ENCODE measurements around the gene AKAP17A. TPM values are rescaled to one million over a fixed set of nuclear protein-coding genes. Genes with fewer than 3 reads are reported as not detected.
A peak's percentile ranks its signal among the peaks of the same experiment; 100 is the strongest.
"Not testable (repeated sequence)": the region's sequence is repeated elsewhere in the genome, so short reads cannot be mapped to it uniquely, and the experiment has no call there.

The AKAP17A gene, protein sequence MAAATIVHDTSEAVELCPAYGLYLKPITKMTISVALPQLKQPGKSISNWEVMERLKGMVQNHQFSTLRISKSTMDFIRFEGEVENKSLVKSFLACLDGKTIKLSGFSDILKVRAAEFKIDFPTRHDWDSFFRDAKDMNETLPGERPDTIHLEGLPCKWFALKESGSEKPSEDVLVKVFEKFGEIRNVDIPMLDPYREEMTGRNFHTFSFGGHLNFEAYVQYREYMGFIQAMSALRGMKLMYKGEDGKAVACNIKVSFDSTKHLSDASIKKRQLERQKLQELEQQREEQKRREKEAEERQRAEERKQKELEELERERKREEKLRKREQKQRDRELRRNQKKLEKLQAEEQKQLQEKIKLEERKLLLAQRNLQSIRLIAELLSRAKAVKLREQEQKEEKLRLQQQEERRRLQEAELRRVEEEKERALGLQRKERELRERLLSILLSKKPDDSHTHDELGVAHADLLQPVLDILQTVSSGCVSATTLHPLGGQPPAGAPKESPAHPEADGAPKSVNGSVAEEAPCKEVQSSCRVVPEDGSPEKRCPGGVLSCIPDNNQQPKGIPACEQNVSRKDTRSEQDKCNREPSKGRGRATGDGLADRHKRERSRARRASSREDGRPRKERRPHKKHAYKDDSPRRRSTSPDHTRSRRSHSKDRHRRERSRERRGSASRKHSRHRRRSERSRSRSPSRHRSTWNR
- total RNA-seq, result 10 to 100 TPM; 23.9 to 39.5 (median 28.0) TPM

DNA sequence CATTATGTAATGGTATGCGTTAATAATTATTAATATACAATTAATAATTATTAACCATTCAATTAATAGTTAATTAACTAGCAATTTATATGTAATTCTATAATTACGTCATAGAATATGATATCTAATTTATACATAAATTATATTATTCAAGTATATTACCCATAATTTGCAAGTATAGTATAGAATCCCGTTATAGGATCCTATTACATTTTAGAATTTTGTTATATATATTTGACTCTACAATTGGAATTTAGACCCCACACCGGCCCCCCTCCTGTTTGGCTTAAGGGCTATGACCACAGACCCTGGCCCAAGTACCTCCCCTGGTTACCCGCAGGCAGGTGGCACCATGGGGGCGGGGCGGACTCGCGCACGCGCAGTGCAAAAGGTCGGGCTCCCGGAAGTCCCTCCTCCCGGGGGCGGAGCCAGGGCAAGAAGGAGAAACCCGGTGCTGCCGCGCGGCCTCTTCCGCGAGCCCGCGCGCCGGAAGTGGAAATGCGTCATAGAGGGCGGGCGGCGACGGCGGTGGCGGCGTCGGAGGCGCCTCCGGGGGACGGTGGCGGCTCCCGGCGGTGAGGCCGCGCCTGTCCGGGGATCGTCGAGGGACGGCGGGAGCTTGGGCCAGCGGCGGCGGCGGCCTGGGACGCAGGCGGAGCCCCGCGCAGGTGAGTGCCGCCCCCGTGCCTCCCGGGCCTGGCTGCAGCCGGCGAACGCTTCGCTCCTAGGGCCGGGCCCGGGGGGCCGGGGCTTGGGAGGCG is at the start of gene AKAP17A:
AKAP17A (plus strand) TSS at position 503 of the 761 bp plus-strand sequence. CDS start 1,859 bp downstream, outside the sequence.
- Histone ChIP-seq H3K27ac (peak within 1 kb of the TSS; percentile 59 to 92), H3K4me3 (peak within 1 kb of the TSS; percentile 45 to 95 (median 60)), H3K4me1 (replicated peaks in 1 of 2) (peaks cover 0 to 7% of the 10 kb centered on the region in 2 donors)
- peak; percentile 84 to 97 (median 93) for ATAC-seq (replicated peaks in 6 of 8)
- WGBS, 10 experiments, result 0 to 60% (median 32%) methylated on average over 1 to 16 of the region's 66 CpGs
- in situ Hi-C loops (cut with MboI; ENCODE audit: low pct_unique_long_range_greater_than_20kb in 2 of 9, low sequenced_read_pairs in 9 of 9, unreplicated experiment in 9 of 9), result loop anchor here in 1 of 9 experiments (25.0 kb wide), 1 partner anchor 129 kb away; the partner anchor contains the start of gene ASMTL

DNA sequence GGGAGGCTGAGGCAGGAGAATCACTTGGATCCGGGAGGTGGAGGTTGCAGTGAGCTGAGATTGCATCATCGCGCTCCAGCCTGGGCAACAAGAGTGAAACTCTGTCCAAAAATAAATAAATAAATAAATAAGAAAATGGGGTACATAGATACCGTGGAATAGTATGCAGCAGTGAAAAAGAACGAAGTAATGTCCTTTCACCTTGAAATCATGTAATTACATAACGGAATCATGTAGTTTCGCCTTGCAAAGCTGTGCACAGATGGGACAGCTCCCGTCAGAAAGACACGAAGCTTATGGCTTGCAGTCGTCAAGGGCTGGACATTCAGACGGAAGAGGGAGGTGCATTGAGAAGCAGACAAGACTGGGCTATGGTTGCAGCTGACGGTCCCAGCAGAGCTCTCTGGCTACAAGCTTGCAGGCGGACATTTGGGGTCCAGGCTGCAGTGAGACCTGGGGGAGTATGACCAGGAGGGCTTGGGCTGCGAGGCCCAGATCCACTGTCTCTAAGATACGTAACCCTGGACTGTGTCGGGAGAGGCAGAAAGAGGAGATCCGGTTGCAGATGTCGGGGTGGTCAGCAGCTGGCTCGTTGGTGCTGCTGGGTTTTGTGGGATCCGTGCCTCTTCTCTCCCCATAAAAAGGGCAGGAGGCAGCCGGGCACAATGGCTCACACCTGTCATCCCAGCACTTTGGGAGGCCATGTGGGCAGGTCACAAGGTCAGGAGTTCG is 48.2 kb upstream of the AKAP17A start:
- WGBS, 10 experiments, result 63 to 100% (median 89%) methylated on average over 1 to 19 of the region's 22 CpGs
- in situ Hi-C loops (cut with MboI; ENCODE audit: low pct_unique_long_range_greater_than_20kb in 2 of 9, low sequenced_read_pairs in 9 of 9, unreplicated experiment in 9 of 9), result no loop called here
- H3K4me1 ChIP-seq (replicated peaks in 1 of 2), result no peaks in the 10 kb centered on the region
- ATAC-seq (replicated peaks in 6 of 8), result no peak
- no peak overlapping the region for H3K4me3 ChIP-seq
- H3K27ac ChIP-seq, result no peak overlapping the region

DNA sequence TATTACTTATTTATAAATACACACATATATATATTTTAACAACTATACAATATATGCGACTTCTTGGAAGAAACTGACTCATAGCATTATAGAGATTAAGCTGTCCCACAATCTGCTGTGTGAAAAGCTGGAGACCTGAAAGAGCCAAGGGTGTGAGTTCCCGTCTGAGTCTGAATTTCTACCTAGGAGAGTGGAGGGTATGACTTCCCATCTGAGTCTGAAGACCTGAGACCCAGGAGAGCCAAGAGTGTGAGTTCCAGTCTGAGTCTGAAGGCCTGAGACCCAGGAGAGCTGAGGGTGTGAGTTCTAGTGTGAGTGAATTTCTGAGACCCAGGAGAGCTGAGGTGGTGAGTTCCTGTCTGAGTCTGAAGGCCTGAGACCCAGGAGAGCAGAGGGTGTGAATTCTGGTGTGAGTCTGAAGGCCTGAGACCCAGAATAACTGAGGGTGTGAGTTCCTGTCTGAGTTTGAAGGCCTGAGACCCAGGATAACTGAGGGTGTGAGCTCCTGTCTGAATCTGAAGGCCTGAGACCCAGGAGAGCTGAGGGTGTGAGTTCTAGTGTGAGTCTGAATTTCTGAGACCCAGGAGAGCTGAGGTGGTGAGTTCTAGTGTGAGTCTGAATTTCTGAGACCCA is 45.5 kb upstream of the AKAP17A start:
- no peaks in the 10 kb centered on the region for H3K4me1 ChIP-seq (replicated peaks in 1 of 2)
- no peak overlapping the region for H3K27ac ChIP-seq
- in situ Hi-C loops (cut with MboI; ENCODE audit: low pct_unique_long_range_greater_than_20kb in 2 of 9, low sequenced_read_pairs in 9 of 9, unreplicated experiment in 9 of 9), result no loop called here
- ATAC-seq (replicated peaks in 6 of 8), result no peak
- H3K4me3 ChIP-seq, result no peak overlapping the region
- 0 to 100% (median 73%) methylated on average over 1 to 2 of the region's 2 CpGs; no CpG with 5 or more reads in 3 of the 10 experiments for WGBS, 10 experiments

DNA sequence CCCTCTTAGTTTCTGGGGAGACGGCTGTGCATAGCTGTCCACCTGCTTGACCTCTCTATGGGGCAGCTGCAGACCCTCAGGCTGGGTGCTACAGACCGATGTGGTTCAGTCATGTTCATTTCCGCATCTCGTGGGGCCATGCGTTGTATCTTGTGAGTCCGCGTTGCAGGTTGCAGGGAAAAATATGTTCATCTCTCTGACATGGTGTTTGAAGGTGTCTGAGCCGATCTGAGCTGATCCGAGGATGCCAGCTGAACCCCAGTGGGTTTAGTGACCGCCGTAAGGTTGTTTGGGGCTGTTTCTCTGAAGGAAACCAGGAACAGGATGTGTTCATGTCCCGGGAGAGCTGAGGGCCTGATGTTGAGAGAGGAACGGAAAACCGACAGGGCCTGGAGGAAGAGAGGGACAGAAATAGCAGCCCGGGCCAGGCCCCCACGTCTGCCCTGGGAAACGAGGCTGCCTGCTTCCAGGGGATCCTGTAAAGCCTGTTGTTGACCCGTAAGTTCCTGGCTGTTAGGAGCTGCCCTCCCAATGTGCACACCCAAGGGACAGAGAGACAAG is 44.6 kb upstream of the AKAP17A start:
- 11 to 100% (median 81%) methylated on average over 3 to 12 of the region's 18 CpGs; no CpG with 5 or more reads in 2 of the 10 experiments for WGBS, 10 experiments
- H3K4me1 ChIP-seq (replicated peaks in 1 of 2), result no peaks in the 10 kb centered on the region

DNA sequence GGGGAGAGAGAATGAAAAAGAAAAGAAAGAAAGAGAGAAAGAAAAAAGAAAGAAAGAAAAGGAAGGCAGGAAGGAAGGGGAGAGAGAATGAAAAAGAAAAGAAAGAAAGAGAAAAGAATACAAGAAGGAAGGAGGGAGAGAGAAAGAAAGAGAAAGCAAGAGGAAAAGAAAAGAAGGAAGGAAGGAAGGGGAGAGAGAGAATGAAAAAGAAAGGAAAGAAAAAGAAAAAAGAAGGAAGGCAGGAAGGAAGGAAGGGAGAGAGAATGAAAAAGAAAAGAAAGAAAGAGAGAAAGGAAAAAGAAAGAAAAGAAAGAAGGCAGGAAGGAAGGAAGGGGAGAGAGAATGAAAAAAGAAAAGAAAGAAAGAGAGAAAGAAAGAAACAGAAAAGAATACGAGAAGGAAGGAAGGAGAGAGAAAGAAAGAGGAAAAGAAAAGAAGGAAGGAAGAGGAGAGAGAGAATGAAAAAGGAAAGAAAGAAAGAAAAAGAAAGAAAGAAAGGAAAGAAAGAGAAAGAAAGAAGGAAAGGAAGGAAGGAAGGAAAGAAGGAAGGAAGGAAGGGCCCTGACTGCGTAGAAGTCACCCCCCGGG is 39.4 kb upstream of the AKAP17A start:
- 37 to 100% (median 76%) methylated on average over 1 to 3 of the region's 3 CpGs for WGBS, 10 experiments
- Histone ChIP-seq H3K4me1 (replicated peaks in 1 of 2) (no peaks in the 10 kb centered on the region), H3K4me3 (no peak overlapping the region), H3K27ac (no peak overlapping the region)
- in situ Hi-C loops (cut with MboI; ENCODE audit: low pct_unique_long_range_greater_than_20kb in 2 of 9, low sequenced_read_pairs in 9 of 9, unreplicated experiment in 9 of 9), result no loop called here
- ATAC-seq (replicated peaks in 6 of 8), result no peak

More for the DNA sequence above, 44.6 kb upstream of the AKAP17A start:
- no peak overlapping the region for H3K4me3 ChIP-seq
- in situ Hi-C loops (cut with MboI; ENCODE audit: low pct_unique_long_range_greater_than_20kb in 2 of 9, low sequenced_read_pairs in 9 of 9, unreplicated experiment in 9 of 9), result no loop called here
- no peak for ATAC-seq (replicated peaks in 6 of 8)
- no peak overlapping the region for H3K27ac ChIP-seq

DNA sequence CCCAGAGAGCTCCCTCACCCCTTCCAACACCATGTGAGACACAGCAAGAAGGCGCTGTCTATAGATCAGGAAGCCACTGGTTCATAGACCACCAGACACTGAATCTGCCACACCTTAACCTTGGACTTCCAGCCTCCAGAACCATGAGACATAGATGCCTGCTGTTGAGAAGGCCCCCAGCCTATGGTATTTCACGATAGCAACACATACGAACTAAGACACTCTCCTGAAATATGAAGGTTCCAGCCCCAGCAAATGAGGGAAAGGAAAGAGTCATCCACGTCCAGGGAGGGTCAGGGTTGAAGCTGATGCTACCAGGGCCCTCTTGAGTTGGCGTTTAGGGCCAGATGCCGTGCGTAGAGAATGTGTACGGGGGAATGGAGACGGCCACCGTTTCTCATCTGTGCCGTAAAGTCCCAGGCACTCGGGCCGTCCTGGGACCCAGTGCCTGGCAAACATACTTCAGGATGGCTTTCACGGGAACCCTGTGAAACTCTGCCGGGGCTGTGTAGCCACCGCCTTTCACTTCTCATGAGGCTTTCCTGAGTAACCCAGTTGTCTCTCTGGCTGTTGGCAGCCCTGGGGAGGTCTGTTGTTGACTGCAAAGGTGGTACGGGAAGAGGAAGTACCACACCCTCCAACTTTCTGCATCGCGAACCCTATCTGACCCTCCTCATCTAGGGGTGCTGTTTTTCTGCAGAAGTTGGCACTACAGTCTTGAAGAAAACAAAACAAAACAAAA is 36.8 kb upstream of the AKAP17A start:
- H3K4me1 ChIP-seq (replicated peaks in 1 of 2), result no peaks in the 10 kb centered on the region
- no peak for ATAC-seq (replicated peaks in 6 of 8)
- WGBS, 10 experiments, result 35 to 100% (median 93%) methylated on average over 1 to 14 of the region's 19 CpGs; no CpG with 5 or more reads in 5 of the 10 experiments
- H3K4me3 ChIP-seq, result no peak overlapping the region
- H3K27ac ChIP-seq, result no peak overlapping the region
- in situ Hi-C loops (cut with MboI; ENCODE audit: low pct_unique_long_range_greater_than_20kb in 2 of 9, low sequenced_read_pairs in 9 of 9, unreplicated experiment in 9 of 9), result no loop called here

DNA sequence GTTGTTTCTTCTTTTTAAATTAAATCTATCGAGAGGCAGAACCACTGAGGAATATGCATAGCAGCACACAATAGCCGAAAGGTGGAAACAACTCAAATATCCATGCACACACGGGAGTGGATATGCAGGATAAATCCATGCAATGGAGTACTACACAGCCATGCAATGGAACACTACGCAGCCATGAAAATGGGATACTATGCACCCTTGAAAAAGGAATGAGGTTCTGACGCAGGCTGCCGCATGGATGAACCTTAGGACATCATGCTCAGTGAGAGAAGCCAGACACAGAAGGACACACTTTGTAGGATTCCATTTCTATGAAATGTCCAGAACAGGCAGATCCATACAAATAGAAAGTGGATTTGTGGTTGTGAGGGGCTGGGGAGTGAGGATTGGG is 36.0 kb upstream of the AKAP17A start:
- 27 to 96% (median 78%) methylated on average over 3 to 5 of the region's 6 CpGs for WGBS, 10 experiments
- ATAC-seq (replicated peaks in 6 of 8), result no peak
- in situ Hi-C loops (cut with MboI; ENCODE audit: low pct_unique_long_range_greater_than_20kb in 2 of 9, low sequenced_read_pairs in 9 of 9, unreplicated experiment in 9 of 9), result no loop called here

DNA sequence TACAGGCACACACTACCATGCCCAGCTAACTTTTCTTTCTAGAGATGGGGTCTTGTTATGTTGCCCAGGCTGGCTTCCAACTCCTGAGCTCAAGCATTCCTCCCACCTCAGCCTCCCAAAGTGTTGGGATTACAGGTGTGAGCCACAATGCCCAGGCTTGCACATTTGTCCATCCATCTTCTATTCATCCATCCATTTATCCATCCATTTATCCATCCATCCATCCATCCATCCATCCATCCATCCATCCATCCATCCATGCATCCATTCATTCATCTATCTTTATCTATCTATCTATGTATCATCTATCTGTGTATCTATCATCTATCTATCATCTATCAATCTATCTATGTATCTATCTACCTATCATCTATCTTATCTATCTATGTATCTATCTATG is 34.0 kb upstream of the AKAP17A start:
- H3K27ac ChIP-seq; in situ Hi-C loops (cut with MboI; ENCODE audit: low pct_unique_long_range_greater_than_20kb in 2 of 9, low sequenced_read_pairs in 9 of 9, unreplicated experiment in 9 of 9); ATAC-seq (replicated peaks in 6 of 8); H3K4me1 ChIP-seq (replicated peaks in 1 of 2); H3K4me3 ChIP-seq: not testable (repeated sequence)

More for the DNA sequence above, 36.0 kb upstream of the AKAP17A start:
- Histone ChIP-seq H3K27ac (no peak overlapping the region), H3K4me1 (replicated peaks in 1 of 2) (no peaks in the 10 kb centered on the region), H3K4me3 (no peak overlapping the region)

DNA sequence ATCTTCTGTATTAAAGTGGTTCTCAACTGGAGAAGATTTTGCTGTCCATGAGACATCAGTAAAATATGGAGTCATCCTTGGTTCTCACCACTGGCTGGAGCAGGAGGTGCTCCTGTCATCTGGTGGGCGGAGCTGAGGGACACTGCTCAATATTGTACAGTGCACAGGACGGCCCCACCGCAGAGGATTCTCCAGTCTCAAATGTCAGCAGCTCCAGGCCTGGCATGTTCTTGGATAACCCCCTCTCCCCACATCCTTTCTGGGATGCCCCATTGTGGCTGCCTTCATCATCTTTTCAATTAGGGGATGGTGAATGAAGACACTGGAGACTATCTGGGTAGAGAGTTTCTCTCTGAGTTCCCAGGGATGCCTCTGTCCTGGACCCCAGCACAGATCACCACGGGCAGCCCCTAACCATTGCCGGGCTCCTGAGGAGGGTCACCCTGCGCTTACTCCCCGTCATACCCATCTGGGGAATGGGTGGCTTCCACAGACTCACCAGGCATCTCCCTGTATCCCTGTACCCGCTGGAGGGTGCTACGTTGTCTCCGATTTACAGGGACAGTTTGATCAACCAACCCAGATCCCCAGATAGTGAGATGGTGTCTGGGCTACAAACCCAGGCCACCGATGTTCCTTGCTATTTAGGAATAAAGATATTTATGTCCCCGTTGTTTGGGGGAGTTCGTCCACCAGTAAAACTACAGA is 32.5 kb upstream of the AKAP17A start:
- Histone ChIP-seq H3K4me3 (no peak overlapping the region), H3K27ac (no peak overlapping the region), H3K4me1 (replicated peaks in 1 of 2) (no peaks in the 10 kb centered on the region)
- 0 to 100% (median 70%) methylated on average over 1 to 11 of the region's 13 CpGs; no CpG with 5 or more reads in 3 of the 10 experiments for WGBS, 10 experiments
- no peak for ATAC-seq (replicated peaks in 6 of 8)
- in situ Hi-C loops (cut with MboI; ENCODE audit: low pct_unique_long_range_greater_than_20kb in 2 of 9, low sequenced_read_pairs in 9 of 9, unreplicated experiment in 9 of 9), result no loop called here

DNA sequence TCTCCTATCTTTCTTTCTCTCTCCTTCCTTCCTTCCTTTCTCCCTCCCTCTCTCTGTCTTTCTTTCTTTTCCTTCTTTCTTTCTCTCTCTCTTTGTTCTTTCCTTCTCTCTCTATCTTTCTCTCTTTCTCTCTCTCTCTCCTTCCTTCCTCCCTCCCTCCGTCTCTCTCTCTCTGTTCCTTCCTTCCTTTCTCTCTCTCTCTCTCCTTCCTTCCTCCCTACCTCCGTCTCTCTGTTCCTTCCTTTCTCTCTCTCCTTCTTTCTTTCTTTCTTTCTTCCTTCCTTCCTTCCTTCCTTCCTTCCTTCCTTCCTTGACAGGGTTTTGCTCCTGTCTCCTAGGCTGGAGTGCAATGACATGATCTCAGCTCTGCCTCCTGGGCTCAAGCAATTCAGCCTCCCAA is 30.2 kb upstream of the AKAP17A start:
- Histone ChIP-seq H3K27ac (no peak overlapping the region), H3K4me3 (no peak overlapping the region), H3K4me1 (replicated peaks in 1 of 2) (no peaks in the 10 kb centered on the region)
- no peak for ATAC-seq (replicated peaks in 6 of 8)
- in situ Hi-C loops (cut with MboI; ENCODE audit: low pct_unique_long_range_greater_than_20kb in 2 of 9, low sequenced_read_pairs in 9 of 9, unreplicated experiment in 9 of 9), result no loop called here
- 11 to 76% (median 56%) methylated on average over 2 of the region's 2 CpGs; no CpG with 5 or more reads in 1 of the 10 experiments for whole genome bisulfite sequencing, 10 experiments

DNA sequence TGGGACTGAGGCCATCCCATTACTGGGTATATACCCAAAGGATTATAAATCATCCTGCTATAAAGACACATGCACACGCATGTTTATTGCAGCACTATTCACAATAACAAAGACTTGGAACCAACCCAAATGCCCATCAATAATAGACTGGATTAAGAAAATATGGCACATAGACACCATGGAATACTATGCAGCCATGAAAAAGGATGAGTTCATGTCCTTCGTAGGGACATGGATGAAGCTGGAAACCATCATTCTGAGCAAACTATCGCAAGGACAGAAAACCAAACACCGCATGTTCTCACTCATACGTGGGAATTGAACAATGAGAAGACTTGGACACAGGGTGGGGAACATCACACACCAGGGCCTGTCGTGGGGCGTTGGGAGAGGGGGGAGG is 27.3 kb upstream of the AKAP17A start:
- WGBS, 10 experiments, result 60 to 100% (median 86%) methylated on average over 1 to 3 of the region's 7 CpGs
- H3K4me1 ChIP-seq (replicated peaks in 1 of 2); H3K27ac ChIP-seq; in situ Hi-C loops (cut with MboI; ENCODE audit: low pct_unique_long_range_greater_than_20kb in 2 of 9, low sequenced_read_pairs in 9 of 9, unreplicated experiment in 9 of 9); ATAC-seq (replicated peaks in 6 of 8); H3K4me3 ChIP-seq: not testable (repeated sequence)

Data from motor neuron (in vitro differentiated cells).